ENCODE data around the gene FOXM1.
A peak's percentile ranks its signal among the peaks of the same experiment; 100 is the strongest.
"Not testable (repeated sequence)": the region's sequence is repeated elsewhere in the genome, so short reads cannot be mapped to it uniquely, and the experiment has no call there.

Gene FOXM1

DNA sequence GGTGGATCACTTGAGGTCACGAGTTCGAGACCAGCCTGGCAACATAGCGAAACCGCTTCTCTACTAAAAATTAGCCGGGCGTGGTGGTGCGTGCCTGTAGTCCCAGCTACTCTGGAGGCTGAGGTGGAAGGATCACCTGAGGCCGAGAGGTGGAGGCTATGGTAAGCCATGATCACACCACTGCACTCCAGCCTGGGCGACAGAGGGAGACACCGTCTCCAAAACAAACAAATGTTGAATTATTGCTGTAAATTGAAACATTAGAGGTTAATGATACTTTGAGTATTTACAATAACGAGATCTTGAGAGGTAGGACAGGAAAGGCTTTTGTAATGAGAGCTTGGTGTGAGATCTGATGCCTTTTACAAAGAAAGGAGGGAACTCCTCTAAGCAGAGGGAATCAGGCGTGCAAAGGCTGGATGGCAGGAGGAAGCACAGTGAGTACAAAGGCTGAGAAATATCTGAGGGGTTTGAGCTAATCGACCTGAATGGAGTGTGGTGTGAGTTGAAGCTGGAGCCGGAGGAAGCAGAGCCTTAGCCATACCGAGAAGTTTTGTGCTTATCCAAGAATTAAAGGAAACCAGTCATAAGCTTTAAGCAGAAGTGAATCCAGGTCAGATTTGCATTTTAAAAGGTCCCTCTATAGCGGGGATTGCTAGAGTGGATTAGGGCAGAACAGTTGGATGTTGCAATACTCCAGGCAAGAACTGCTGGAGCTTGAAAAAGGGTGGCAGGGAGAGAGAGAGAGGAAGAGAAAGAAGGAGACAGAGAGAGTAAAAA lies 1.2 kb upstream of the FOXM1 start:
- DNase-seq = no peak

DNA sequence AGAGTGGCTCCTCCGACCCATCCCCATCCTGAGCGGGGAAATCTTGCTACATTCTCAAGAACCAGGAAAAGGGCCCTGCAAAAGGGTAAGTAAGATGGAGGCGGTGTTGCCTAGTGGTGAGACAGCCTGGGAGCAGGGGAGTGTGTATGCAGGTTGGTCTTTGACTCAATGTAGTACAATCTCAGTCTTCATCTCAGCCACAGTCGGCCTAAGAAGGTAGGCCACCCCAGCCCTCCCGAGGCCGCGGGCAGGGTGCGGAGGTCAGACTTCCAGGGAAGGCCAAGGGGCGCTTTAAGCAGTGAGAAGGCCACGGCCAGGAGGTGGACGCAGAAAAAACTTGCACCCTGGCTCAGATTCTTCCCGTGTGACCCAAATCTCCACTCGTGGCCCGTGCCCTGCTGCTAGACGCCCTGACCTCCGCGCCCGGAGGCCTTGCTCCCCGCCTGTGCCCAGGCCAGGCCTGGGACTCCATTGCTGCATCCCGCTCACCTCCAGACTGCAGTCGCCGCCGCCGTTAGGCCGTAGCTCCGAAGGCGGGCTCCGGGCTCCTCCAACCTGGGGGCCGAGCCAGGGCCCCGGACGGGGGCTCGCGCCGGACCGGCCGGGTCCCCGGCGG lies 435 bp downstream of the FOXM1 start:
- DNase-seq = peak; percentile 40

DNA sequence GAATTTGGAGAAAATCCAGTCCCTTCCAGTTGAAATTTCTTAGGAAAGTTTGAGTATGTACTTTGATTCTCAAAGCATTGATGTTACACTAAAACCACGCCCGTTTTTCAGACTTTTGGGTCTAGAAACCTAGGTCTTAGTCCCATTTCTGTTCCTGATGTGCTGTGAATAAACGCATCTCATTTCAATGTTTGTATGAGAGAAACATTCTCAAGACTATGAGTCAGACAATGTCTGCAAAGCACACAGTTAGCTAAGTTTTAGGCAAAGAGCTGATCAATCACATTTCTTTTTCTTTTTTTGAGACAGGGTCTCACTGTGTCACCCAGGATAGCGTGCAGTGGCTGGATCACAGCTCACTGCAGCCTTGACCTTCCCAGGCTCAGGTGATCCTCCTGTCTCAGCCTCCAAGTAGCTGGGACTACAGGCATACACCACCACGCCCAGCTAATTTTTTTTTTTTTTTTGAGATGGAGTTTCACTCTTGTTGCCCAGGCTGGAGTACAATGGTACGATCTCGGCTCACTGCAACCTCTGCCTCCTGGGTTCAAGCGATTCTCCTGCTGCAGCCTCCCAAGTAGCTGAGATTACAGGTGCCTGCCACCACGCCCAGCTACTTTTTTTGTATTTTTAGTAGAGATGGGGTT lies 7.9 kb downstream of the FOXM1 start:
- DNase-seq = not testable (repeated sequence)

DNA sequence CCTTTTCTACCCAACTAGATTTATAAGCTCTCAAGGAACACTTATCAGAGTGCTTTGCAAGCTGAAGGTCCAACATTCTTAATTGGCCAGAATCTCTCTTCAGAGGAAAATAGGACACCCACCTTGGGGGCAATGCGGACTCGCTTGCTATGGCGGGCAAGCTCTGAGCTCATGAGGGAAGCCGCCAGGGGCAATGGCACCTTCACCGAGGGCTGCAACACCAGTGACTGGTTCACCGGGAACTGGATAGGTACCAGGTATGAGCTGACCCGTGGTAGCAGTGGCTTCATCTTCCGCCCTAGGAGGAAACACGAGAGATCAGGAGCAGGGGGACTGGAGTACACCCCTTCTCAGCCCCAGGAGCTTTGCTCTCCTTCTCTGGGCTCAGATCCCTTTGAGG lies 12.8 kb downstream of the FOXM1 start:
- DNase-seq = no peak

DNA sequence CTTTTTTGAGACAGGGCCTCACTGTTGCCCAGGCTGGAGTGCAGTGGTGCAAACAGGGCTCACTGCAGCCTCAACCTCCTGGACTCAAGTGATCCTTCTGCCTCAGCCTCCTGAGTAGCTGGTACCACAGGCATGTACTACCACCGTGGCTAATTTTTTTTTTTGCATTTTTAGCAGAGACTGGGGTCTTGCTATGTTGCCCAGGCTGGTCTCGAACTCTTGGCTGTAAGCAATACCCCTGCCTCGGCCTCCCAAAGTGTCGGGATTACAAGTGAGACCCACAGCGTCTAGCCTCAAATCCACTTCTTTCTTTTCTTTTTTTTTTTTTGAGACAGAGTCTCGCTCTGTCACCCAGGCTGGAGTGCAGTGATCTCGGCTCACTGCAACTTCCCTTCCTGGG lies 13.6 kb downstream of the FOXM1 start:
- not testable (repeated sequence) for DNase-seq

DNA sequence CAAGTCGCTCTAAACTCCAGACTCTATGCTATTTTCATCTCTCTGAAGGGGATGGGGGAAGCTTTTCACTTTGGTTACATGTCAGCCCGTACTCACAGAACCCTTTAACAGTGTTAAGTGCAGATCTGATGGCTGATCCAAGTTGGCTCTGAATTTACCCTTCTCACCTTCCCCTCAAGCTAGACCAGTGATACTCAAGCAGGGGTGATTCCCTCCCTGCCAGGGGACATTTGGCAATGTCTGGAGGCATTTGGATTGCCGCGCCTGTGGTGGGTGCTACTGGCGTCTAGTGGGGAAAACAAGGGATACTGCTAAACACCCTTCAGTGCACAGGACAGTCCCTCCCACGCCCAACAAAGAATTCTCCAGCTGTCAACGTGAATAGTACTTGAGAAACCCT lies 14.1 kb downstream of the FOXM1 start:
- no peak for DNase-seq

DNA sequence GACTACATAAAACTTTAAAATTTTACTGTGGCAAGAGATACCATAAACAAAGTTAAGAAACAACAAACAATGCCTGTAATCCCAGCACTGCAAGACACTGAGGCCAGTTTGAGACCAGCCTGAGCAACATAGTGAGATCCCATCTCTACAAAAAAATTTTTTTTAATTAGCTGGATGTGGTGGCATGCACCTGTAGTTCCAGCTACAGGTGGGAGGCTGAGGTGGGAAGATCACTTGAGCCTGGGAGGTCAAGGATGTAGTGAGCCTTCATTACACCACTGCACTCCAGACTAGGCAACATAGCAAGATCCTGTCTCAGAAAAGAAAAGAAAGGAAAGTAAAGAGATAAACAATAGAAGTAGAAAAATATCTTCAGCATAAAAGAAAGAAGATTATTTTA lies 16.8 kb downstream of the FOXM1 start:
- DNase-seq = no peak

DNA sequence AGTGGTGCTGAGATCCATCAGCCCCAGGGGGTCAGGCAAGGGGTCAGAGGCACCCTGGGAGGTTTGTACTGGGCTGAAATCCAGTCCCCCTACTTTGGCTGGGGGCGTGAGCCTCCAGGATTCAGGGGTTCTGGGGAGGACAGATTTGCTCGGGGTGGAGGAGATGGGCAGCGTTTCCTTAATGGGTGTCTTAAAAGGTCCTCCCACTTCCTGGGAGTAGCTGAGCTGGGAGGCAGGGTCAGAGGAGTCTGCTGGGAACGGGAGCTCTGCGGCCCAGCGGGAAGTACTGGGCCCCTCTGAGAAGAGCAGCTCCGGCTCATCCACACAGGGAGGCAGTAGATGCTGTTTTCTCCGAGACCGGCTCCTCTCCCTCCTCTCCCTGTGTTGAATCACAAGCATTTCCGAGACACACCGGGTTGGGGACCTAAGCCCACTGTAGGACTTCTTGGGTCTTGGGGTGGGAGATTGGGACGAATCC lies 18.0 kb downstream of the FOXM1 start:
- no peak for DNase-seq

DNA sequence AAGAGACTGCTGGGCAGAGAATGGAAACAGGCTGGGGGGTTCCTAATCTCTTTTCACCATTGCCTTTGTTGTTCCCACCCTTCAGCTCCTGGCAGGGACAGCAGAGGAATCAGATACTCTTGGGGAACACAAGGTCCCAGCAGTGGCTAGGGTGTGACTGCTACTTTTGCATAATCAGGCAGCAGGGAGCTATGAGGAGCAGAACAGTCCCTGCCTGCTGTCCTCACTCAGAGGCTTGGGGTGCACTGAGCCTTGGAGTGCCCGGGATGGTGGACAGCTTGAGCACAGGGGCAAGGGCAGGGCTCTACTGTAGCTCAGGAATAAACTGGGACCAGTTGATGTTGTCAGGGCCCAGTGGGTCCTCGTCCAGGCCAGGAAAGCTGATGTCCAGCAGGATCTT lies 18.6 kb downstream of the FOXM1 start:
- no peak for DNase-seq

DNA sequence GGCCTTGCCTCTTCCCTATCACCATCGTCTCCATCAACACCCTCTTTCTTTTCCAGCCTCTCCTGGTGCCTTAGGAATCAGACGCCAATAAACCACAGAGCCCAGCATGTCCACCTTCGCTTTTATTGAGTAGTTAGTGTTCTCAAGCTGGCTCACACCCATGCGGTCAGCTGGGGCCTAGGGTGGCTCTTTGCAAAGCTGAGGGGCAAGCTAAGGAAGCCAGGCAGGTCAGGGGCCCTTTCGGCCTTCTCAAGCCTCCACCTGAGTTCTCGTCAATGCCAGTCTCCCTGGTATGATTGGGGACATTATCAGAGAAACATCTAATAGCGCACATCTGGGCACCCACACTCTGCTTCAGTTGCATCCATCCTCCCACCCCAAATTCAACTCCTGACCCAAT lies 19.4 kb downstream of the FOXM1 start:
- no peak for DNase-seq

DNA sequence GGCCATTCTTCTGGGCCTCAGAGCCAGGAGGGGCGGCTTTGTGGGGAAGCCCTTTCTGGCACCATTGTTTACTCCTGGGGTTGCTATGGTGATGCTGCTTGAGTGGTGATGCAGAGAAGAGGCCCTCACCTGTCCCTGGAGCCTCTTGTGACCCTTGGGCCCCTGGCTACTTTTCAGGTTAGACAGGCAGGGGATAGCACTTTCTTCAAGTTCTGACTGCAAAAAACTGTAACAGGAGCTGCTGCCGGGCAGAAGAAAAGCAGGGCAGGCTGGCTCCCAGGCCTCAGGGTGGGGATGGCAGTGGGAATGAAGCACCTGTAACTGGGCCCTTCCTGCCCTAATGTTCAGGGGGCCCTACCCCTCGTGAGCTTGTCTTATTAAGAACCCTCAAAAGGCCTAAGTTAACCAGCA lies 19.9 kb downstream of the FOXM1 start, which contains the start of gene TEX52:
TSS of gene TEX52 (minus strand) at position 19 of the 411 bp plus-strand sequence. CDS start at position 6, 13 bp downstream.
- no peak for DNase-seq

DNA sequence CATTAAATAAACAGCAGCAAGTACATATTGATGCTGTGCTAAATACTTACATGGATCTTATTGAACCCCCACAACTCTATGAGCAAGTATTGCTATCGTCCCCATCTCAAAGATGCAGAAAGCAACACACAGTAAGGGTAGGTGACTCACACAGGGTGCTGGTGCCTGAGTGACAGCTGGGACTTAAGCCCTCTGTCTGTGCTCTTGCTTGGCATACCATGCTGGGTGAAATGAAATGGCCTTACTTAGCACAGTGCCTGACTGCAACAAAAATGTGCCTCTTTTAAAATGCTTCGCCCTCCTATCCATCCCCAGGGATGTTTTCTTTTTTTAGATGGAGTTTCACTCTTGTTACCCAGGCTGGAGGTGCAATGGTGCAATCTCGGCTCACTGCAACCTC lies 20.9 kb downstream of the FOXM1 start:
- DNase-seq = no peak

DNA sequence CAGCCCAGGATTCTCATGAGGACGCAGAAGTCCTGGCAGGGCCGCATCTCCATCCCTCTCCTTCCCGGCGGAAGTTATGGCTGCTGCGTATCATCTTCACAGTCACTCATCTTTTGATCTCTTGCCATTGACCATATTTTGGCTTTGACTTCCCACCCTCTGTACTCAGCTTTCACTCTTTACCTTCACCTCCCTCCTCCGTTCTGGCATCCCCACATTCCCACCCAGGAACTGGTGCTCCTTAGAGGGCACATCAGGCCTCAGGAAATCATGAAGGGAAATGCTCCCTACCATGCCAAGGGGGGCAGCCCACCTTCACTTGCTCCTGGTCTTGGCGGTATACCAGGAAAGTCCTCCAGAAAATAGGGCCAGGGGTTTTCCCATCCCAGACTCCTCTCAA lies 21.4 kb downstream of the FOXM1 start:
- DNase-seq = no peak

DNA sequence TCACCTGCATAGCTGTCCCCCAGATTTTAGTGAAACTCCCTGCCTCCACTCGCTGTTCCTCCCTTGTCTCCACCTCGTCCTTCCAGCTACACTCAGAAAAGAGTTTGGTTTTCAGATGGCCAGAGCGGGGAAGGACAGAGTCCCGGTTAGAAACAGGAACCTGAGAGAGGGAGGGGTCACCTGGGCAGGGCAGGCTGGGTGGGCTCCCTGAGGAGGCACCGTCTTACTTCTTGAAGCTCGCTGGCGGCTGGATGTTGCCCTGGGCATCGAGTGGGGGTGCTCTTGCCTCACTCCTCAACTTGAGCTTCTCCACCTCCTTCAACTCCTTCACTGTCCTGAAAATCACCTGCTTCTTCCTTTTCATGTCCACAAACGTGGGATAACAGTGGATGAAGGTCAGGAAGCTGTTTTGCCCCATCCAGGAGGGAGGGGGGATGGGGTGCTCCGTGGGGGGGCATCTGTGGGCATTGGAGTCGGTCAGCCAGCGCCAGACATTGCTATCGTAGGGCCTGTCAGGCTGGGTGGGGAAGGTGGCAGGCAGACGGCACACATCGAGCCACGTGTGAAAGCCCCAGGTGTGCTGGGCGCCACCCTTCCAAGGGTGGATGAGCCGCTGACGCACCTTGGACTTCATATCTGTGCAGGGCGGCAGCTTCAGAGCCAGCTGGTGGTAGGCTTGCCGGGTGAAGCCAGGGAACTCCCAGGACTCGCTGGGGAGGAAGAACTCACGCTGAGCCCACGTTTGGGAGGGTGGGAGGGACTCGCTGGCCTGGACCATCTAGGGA lies 22.1 kb downstream of the FOXM1 start:
- no peak for DNase-seq

DNA sequence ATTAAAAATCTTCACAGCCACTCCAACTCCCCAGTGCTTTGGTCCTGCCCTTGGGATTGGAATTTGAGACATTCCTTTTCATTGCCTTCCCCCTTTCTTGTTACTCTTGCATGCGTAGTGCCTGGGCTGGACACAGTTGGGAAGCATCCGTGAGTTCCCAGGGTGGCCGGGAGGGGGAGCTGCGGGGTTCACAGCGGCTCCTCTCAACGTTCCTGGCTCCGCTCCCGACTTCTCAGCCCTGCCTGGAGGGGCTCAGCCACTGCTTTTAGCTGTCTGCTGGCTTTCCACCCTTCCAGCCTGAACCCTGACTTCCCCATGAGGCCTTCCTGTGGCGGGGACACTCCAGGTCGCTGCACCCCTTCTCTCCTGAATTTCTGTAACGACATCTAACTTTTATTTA lies 23.3 kb downstream of the FOXM1 start:
- DNase-seq = peak; percentile 33

DNA sequence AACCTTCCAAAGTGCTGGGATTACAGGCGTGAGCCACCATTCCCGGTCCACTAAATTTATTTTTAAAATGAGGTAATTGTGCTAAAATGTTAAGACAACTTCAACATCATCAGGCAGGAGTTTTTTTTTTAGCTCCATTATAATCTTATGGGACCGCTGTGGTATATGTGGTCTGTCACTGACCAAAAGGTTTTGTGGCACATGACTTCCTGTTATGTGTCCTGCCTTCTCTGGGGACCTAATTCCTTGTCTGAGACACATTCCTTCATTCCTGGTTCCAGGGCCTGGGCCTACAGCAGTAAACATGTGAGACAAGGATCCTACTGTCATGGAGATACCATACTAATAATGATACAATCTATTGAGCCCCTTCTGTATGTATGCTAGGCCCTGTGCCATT lies 25.0 kb downstream of the FOXM1 start:
- no peak for DNase-seq

DNA sequence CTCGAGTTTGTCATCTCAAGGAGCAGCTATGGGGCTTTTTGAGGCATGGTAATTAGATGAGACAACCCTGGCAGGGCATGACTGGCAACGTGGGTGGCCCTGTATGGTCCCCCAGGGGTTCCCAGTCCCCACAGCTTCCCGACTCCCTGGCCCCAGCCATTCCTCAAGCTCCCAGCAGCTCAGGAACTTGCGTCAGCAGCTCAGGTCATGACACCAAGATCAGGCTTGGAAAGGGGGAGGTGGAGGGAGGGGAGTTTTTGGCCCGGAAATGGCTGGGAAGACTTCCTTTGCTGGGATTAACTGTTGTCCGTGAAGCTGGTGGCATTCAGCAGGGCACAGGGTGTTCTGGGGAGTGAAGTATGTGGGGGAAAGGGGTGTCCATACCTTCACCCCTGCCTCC lies 31.7 kb downstream of the FOXM1 start:
- no peak for DNase-seq

DNA sequence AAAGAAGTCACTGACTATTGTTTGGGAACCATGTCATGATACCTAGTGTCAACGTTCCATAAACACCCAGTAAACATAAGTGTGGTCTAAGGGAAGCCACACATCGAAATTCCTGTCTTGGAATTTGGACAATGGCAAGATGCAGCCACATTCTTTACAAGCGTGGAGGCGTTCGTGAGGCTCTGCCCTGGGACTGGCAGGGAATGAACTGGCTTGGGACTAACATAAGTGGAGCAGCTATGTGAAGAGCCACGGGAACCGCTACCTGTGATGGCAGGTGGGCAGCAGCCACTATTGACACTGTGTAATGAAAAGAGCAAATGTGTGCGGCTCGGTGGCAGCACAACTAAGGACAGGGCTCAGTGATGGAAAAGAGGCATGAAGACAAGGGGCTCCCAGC lies 32.2 kb downstream of the FOXM1 start:
- DNase-seq = no peak

DNA sequence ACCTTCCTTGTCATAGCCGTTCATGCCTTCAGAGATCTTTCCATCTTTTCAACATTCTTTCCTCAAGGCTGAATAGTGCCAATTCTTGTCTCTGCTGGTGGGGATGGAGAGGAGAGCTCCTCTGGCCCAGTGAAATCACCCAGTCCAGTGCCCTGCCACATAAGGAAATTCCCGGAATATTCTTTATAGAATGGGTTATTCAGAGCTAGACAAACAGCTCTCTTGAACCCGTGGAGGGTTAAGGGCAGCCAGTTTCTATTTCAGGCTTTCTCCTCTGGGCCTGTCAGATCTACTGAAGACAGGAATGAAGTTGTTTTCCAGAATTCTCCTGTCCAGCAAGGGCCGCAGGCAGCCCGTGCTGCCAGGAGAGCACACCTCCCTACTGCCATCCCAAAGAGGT lies 34.0 kb downstream of the FOXM1 start:
- DNase-seq = no peak

DNA sequence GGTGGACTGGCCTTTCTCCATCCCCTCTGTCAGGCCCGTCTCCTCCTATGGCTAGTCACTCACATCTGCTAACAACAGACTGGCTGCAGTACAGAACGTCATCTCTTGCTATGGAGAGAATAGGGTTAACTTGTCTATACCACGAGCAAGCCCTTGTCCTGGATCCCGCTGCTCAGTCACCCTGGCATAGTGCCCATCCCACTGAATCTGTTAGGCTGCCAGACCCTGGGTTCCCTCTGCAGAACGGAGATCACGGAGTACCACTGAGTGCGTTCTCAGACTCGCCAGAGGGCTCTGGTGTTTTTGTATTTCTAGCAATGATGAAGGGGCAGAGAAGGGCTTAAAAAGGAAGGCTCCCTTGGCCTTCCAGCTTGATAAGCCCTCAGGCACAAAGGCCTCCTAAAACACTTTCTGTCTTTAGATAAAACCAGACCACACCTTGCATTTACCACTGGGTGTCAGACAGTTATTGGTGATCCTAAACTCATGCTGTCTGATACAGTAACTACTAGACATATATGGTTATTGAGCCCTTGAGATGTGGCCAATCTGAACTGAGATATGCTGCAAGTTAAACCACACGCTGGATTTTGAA lies 35.8 kb downstream of the FOXM1 start:
- DNase-seq = no peak

DNA sequence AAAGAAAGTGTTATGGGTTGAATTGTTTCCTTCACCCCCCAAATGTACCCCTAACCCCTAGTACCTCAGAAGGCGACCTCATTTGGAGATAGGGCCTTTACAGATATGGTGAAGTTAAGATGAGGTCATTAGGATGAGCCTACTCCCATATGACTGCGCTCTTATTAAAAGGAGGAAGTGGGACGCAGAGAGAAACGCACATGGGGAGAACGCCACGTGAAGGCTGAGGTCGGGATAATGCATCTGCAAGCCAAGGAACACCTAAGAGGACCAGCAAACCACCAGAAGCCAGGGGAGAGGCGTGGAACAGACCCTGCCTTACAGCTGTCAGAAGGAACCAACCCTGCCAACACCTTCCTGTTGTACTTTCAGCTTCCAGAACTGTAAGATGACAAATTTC lies 40.4 kb downstream of the FOXM1 start:
- no peak for DNase-seq

DNA sequence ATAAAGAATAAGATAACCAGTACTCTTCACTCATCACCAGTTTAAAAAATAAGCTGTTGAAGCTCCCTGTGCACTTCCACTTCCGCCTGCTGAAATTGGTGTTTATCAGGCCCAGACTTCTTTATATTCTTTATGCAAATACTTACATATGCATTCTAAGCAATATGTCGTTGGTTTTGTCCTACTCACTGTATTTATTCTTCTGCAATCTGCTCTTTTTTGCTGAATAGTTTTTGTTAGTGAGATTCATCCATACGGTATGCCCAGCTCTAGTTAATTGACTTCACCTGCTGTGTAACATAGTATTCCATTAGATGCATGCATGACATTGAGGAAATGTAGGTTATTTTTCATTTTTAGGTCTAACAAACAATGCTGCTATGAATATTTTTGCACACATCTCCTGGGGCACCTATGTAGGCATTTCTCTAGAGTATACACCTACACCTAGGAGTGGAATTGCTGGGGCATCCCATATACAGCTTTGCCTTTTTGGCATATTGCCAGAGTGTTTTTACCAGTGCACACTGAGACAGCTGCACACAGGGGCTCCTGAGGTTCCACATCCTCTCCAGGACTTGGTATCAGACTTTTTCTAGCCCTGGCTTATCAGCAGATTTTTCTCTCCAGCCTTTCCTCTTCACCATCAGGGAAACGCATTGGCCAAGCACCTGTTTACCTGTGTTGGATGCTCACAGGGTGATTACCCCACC lies 41.1 kb downstream of the FOXM1 start:
- DNase-seq = peak; percentile 15

All from RPMI8226 (cell line).